Measurements from ENCODE around the gene USP17L15.
"Not testable (repeated sequence)": the region's sequence is repeated elsewhere in the genome, so short reads cannot be mapped to it uniquely, and the experiment has no call there.

The USP17L15 gene

GRCh38 chr4:9234085-9234484 lies at the start of gene USP17L15:
USP17L15 (plus strand) TSS chr4:9234385; CDS start chr4:9234385, 0 bp downstream.
- not testable (repeated sequence) for DNase-seq

GRCh38 chr4:9210357-9210756 lies 23.8 kb upstream of the USP17L15 start, which contains the start of gene USP17L10:
USP17L10 (plus strand) TSS chr4:9210657; CDS start chr4:9210657, 0 bp downstream.
- DNase-seq = not testable (repeated sequence)

- DNase-seq = not testable (repeated sequence)
These were observed 19.5 kb upstream of the USP17L15 start for GRCh38 chr4:9214701-9215100.

- not testable (repeated sequence) for DNase-seq
These were observed 19.1 kb upstream of the USP17L15 start, which contains the start of gene USP17L11 for GRCh38 chr4:9215105-9215504. USP17L11 (plus strand) TSS chr4:9215405; CDS start chr4:9215405, 0 bp downstream.

GRCh38 chr4:9219852-9220251 lies 14.3 kb upstream of the USP17L15 start, which contains the start of gene USP17L12:
USP17L12 (plus strand) TSS chr4:9220152; CDS start chr4:9220152, 0 bp downstream.
- not testable (repeated sequence) for DNase-seq

GRCh38 chr4:9224596-9224995 lies 9.6 kb upstream of the USP17L15 start, which contains the start of gene USP17L13:
USP17L13 (plus strand) TSS chr4:9224896; CDS start chr4:9224896, 0 bp downstream.
- DNase-seq = not testable (repeated sequence)

- DNase-seq = not testable (repeated sequence)
These were observed 3.9 kb upstream of the USP17L15 start for GRCh38 chr4:9230249-9230648.

- DNase-seq = not testable (repeated sequence)
These were observed 4.3 kb downstream of the USP17L15 start for GRCh38 chr4:9238461-9238860.

GRCh38 chr4:9243579-9243978 lies 9.4 kb downstream of the USP17L15 start, which contains the start of gene USP17L17:
USP17L17 (plus strand) TSS chr4:9243879; CDS start chr4:9243879, 0 bp downstream.
- DNase-seq = not testable (repeated sequence)

- DNase-seq = not testable (repeated sequence)
These were observed 13.9 kb downstream of the USP17L15 start, which contains the start of gene USP17L18 for GRCh38 chr4:9247953-9248680. USP17L18 (plus strand) TSS chr4:9248630; CDS start chr4:9248630, 0 bp downstream.

GRCh38 chr4:9253078-9253477 lies 18.9 kb downstream of the USP17L15 start, which contains the start of gene USP17L19:
USP17L19 (plus strand) TSS chr4:9253378; CDS start chr4:9253378, 0 bp downstream.
- DNase-seq = not testable (repeated sequence)

GRCh38 chr4:9257824-9258223 lies 23.6 kb downstream of the USP17L15 start, which contains the start of gene USP17L20:
USP17L20 (plus strand) TSS chr4:9258124; CDS start chr4:9258124, 0 bp downstream.
- not testable (repeated sequence) for DNase-seq

- DNase-seq = not testable (repeated sequence)
These were observed 28.4 kb downstream of the USP17L15 start, which contains the start of gene USP17L21 for GRCh38 chr4:9262572-9262971. USP17L21 (plus strand) TSS chr4:9262872; CDS start chr4:9262872, 0 bp downstream.

GRCh38 chr4:9267319-9267718 lies 33.1 kb downstream of the USP17L15 start, which contains the start of gene USP17L22:
USP17L22 (plus strand) TSS chr4:9267619; CDS start chr4:9267619, 0 bp downstream.
- not testable (repeated sequence) for DNase-seq

GRCh38 chr4:9271719-9272118 lies 37.5 kb downstream of the USP17L15 start:
- DNase-seq = not testable (repeated sequence)

Data from NCI-H146 (cell line).